Measurements from ENCODE around the gene OR1F1.

OR1F1 gene

DNA sequence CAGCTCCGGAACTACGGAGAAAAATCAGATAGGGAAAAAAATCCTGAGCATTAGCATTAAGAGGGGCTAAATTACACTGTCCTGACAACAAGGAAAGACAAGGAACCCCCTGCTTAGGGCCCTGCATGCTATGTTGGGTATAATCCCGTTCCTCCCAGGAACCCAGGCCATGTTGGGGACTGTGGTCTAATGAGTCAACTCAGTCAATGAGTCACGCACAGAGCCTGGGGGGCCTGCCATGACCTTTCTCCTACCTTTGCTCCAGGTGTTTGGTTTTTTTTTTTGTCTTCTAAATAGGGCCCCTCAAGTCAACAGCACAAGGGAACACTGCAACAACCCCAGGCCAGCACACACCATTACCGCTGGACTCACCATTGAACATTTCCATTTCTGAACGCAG is 55.9 kb downstream of the OR1F1 start:
- Histone ChIP-seq H3K9me3 (ENCODE audit: control insufficient read depth, low read length) (no peaks in the 10 kb centered on the region), H3K9ac (ENCODE audit: low read length) (no peak overlapping the region), H3K27me3 (replicated peaks; ENCODE audit: control insufficient read depth, insufficient read depth, low read length) (peaks cover 34% of the 10 kb centered on the region), H3K36me3 (ENCODE audit: control insufficient read depth, insufficient read depth, low read length, severe bottlenecking) (no peaks in the 10 kb centered on the region), H3K4me3 (ENCODE audit: low read length) (no peak overlapping the region), H3K4me1 (ENCODE audit: control insufficient read depth, insufficient read depth, low read length) (no peaks in the 10 kb centered on the region)
- no peak for DNase-seq (ENCODE audit: low read depth)

DNA sequence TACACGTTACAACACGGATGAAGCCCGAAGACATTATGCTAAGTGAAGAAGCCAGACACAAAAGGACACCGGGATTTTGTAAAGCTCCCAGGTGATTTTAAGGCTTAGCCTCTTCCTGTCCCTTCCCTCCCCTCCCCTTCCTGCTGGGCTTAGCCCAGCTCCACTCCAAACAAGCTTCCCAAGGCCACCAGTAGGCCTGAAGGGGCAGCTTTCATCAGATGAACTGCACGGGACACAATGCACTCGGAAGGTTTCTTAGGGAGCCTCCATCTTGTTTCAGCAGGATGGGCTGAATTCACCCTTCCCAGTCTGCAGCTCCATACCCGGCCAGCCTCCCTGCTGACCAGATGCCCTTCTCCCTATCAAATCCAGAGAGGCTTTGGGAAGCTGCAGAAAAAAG is 58.0 kb downstream of the OR1F1 start:
- H3K9me3 ChIP-seq (ENCODE audit: control insufficient read depth, low read length), result no peaks in the 10 kb centered on the region
- peaks cover 44% of the 10 kb centered on the region for H3K27me3 ChIP-seq (replicated peaks; ENCODE audit: control insufficient read depth, insufficient read depth, low read length)

DNA sequence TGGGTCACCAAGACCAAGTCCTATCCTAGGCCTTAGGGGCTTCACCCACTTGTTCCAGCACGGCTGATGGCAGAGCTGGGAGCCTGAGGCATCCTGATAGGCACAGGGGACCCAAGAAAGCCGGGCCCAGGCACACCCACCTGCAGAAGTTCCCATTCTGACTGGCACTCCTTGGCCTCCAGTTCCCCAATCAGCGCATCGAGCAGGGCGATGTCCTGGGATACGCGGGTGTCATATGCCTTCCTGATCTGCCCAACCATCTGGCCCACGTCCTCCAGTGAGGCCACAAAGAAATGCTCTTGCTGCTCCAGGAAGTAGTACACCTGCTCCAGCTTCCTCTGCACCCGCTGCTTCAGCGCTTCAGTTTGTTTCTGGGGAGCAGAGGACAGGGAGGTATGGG is 58.9 kb downstream of the OR1F1 start:
- no peak for DNase-seq (ENCODE audit: low read depth)
- Histone ChIP-seq H3K4me1 (ENCODE audit: control insufficient read depth, insufficient read depth, low read length) (no peaks in the 10 kb centered on the region), H3K27me3 (replicated peaks; ENCODE audit: control insufficient read depth, insufficient read depth, low read length) (peaks cover 47% of the 10 kb centered on the region), H3K9ac (ENCODE audit: low read length) (no peak overlapping the region), H3K4me3 (ENCODE audit: low read length) (no peak overlapping the region), H3K9me3 (ENCODE audit: control insufficient read depth, low read length) (no peaks in the 10 kb centered on the region), H3K36me3 (ENCODE audit: control insufficient read depth, insufficient read depth, low read length, severe bottlenecking) (no peaks in the 10 kb centered on the region)

More for the DNA sequence above, 58.0 kb downstream of the OR1F1 start:
- no peaks in the 10 kb centered on the region for H3K4me1 ChIP-seq (ENCODE audit: control insufficient read depth, insufficient read depth, low read length)
- no peaks in the 10 kb centered on the region for H3K36me3 ChIP-seq (ENCODE audit: control insufficient read depth, insufficient read depth, low read length, severe bottlenecking)
- H3K9ac ChIP-seq (ENCODE audit: low read length), result no peak overlapping the region
- H3K4me3 ChIP-seq (ENCODE audit: low read length), result no peak overlapping the region
- DNase-seq (ENCODE audit: low read depth), result no peak

DNA sequence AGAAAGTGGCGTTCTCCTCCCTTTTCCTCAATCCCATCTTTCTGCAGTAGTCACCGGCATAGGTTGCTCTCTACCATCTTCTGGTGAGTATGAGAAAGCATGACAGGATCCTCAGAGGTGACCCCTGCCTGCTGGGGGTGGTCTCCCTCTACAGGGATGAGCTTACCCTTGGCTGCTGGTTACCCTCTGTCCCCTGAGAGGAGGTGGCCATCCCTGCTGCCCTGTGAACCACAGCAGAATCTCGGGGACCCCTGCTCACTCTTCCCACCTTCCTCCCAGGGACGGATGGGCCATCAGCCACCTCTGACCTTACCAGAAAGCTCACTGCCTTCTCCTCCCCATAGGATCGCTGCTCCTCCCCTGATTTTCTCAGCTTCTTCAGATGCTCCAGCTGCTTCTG is 60.6 kb downstream of the OR1F1 start:
- Histone ChIP-seq H3K36me3 (ENCODE audit: control insufficient read depth, insufficient read depth, low read length, severe bottlenecking) (no peaks in the 10 kb centered on the region), H3K9ac (ENCODE audit: low read length) (no peak overlapping the region), H3K27me3 (replicated peaks; ENCODE audit: control insufficient read depth, insufficient read depth, low read length) (peaks cover 53% of the 10 kb centered on the region), H3K4me3 (ENCODE audit: low read length) (no peak overlapping the region), H3K4me1 (ENCODE audit: control insufficient read depth, insufficient read depth, low read length) (no peaks in the 10 kb centered on the region), H3K9me3 (ENCODE audit: control insufficient read depth, low read length) (no peaks in the 10 kb centered on the region)
- no peak for DNase-seq (ENCODE audit: low read depth)

DNA sequence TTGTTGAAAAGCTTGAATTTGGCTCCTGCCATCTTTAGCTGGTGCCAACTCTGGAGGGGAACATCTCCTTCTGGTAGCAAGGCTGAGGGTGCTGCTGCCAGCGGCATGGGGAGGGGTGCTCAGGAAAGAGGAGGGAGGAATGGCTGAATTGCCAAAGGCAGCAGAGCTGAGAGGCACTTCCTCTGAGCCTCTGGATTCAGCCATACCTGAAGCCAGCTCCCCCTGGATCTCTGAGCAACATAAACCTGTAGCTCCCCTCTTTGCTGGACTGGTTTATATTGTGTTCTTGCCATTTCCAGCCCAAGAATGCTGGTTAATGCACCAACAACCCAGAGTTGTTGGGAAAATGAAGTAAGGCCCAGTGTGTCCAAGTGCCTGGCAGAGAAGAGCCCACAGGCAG is 61.0 kb downstream of the OR1F1 start:
- H3K36me3 ChIP-seq (ENCODE audit: control insufficient read depth, insufficient read depth, low read length, severe bottlenecking), result no peaks in the 10 kb centered on the region
- no peaks in the 10 kb centered on the region for H3K4me1 ChIP-seq (ENCODE audit: control insufficient read depth, insufficient read depth, low read length)
- no peak overlapping the region for H3K4me3 ChIP-seq (ENCODE audit: low read length)
- no peaks in the 10 kb centered on the region for H3K9me3 ChIP-seq (ENCODE audit: control insufficient read depth, low read length)
- no peak overlapping the region for H3K9ac ChIP-seq (ENCODE audit: low read length)
- DNase-seq (ENCODE audit: low read depth), result no peak
- H3K27me3 ChIP-seq (replicated peaks; ENCODE audit: control insufficient read depth, insufficient read depth, low read length), result peaks cover 53% of the 10 kb centered on the region

DNA sequence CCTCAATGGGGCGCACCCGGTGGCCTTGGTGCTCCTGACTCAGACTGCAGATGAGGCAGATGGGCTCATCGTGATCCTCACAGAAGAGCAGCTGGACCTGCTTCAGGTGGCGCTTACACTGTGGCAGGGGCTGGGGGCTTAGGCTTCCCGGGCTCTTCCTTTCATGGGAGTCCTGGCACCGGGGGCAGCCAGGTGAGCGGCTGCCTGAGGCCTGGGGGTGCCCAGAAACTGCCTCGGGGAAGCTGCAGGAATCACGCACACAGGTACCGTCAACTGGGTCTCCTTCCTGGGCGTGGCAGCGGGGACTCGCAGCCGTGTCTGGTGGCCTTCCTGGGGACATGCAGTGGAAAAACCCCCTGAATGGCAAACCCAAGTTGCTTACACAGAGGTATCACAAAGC is 61.4 kb downstream of the OR1F1 start:
- no peak for DNase-seq (ENCODE audit: low read depth)
- peaks cover 52% of the 10 kb centered on the region for H3K27me3 ChIP-seq (replicated peaks; ENCODE audit: control insufficient read depth, insufficient read depth, low read length)
- H3K9ac ChIP-seq (ENCODE audit: low read length), result no peak overlapping the region
- no peaks in the 10 kb centered on the region for H3K36me3 ChIP-seq (ENCODE audit: control insufficient read depth, insufficient read depth, low read length, severe bottlenecking)
- H3K4me3 ChIP-seq (ENCODE audit: low read length), result no peak overlapping the region
- no peaks in the 10 kb centered on the region for H3K4me1 ChIP-seq (ENCODE audit: control insufficient read depth, insufficient read depth, low read length)
- H3K9me3 ChIP-seq (ENCODE audit: control insufficient read depth, low read length), result no peaks in the 10 kb centered on the region

DNA sequence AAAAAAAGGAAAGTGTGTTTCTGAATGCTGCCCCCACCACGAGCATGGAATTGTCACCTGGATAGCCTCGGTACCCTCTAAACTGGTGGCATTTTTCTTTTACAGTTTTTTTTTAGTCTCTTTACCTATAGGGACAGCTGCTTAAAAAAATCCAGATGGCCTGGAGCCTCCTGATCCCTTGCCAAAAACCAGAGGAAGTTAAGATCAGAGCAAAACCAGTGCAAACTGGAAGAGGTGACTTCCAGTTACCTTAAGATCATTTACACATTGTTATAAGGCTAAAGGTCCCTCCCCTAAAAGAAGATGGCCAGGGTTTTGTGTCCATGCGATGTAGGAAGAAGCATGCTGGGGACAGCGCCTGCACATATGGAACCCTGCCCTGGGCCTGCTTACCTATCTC is 65.0 kb downstream of the OR1F1 start:
- Histone ChIP-seq H3K27me3 (replicated peaks; ENCODE audit: control insufficient read depth, insufficient read depth, low read length) (peaks cover 36% of the 10 kb centered on the region), H3K36me3 (ENCODE audit: control insufficient read depth, insufficient read depth, low read length, severe bottlenecking) (no peaks in the 10 kb centered on the region), H3K9me3 (ENCODE audit: control insufficient read depth, low read length) (no peaks in the 10 kb centered on the region), H3K4me1 (ENCODE audit: control insufficient read depth, insufficient read depth, low read length) (peaks cover 6% of the 10 kb centered on the region), H3K4me3 (ENCODE audit: low read length) (no peak overlapping the region), H3K9ac (ENCODE audit: low read length) (no peak overlapping the region)
- DNase-seq (ENCODE audit: low read depth), result no peak

DNA sequence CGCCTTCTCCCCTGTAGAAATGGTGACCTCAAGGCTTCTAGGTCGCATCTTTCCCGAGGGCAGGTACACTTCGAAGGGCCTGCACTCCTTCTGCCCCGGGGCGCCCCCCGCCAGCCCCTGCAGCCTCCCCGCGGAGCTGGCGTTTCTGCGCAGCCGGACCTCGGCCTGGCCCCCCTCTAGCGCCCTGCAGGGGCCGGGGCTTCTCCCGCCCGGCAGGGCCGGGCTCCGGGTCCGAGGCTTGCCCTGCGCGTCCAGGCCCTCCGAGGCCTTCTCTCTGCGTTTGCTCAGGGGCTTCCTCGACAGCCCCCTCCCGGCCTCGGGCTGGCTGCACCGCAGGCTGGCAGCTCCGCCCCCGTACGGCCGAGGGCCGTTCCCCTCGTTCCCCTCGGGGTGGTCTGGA is 66.3 kb downstream of the OR1F1 start:
- no peaks in the 10 kb centered on the region for H3K9me3 ChIP-seq (ENCODE audit: control insufficient read depth, low read length)
- DNase-seq (ENCODE audit: low read depth), result no peak
- H3K9ac ChIP-seq (ENCODE audit: low read length), result no peak overlapping the region
- no peak overlapping the region for H3K4me3 ChIP-seq (ENCODE audit: low read length)
- peaks cover 27% of the 10 kb centered on the region for H3K27me3 ChIP-seq (replicated peaks; ENCODE audit: control insufficient read depth, insufficient read depth, low read length)
- no peaks in the 10 kb centered on the region for H3K36me3 ChIP-seq (ENCODE audit: control insufficient read depth, insufficient read depth, low read length, severe bottlenecking)
- H3K4me1 ChIP-seq (ENCODE audit: control insufficient read depth, insufficient read depth, low read length), result peaks cover 18% of the 10 kb centered on the region
